Mesenchymal stem cell (in vitro differentiated cells and primary cell): ENCODE results near the gene TOX2.

Experiments
- DNase-seq: peaks from one replicate; pipeline ENCODE4 v3.0.0-alpha.2; 2013
- H2AFZ ChIP-seq: one replicate; pipeline ENCODE4 v1.6.1; 2013; ENCODE audit warnings: low read depth, mild to moderate bottlenecking, control low read depth, inconsistent platforms, low read length, moderate library complexity
- H2AK5ac ChIP-seq: 2 replicates; pipeline ENCODE4 v1.6.1; 2013; ENCODE audit warnings: low read length, moderate library complexity, mild to moderate bottlenecking, inconsistent platforms; ENCODE audit not compliant: severe bottlenecking
- H2BK120ac ChIP-seq: one replicate; pipeline ENCODE4 v1.6.1; 2013; ENCODE audit warnings: low read depth, mild to moderate bottlenecking, inconsistent platforms, low read length, moderate library complexity
- H2BK12ac ChIP-seq, 2 experiments: one replicate each; pipeline ENCODE4 v1.6.1; 2013; ENCODE audit warnings: inconsistent platforms in 2 of 2, low read length in 2 of 2, mild to moderate bottlenecking in 2 of 2, moderate library complexity in 2 of 2, control low read depth in 1 of 2
- H2BK15ac ChIP-seq: one replicate; pipeline ENCODE4 v1.6.1; 2013; ENCODE audit warnings: mild to moderate bottlenecking, low read depth, inconsistent platforms; ENCODE audit not compliant: poor library complexity, severe bottlenecking
- H2BK5ac ChIP-seq: 2 replicates; pipeline ENCODE4 v1.6.1; 2013; ENCODE audit warnings: low read depth, mild to moderate bottlenecking, low read length, control low read depth, inconsistent platforms; ENCODE audit not compliant: poor library complexity, severe bottlenecking
- H3K14ac ChIP-seq, 2 experiments: one replicate each; pipeline ENCODE4 v1.6.1; 2013; ENCODE audit warnings: inconsistent platforms in 2 of 2, low read length in 2 of 2, control low read depth in 1 of 2, mild to moderate bottlenecking in 1 of 2, moderate library complexity in 1 of 2
- H3K18ac ChIP-seq, 2 experiments: one replicate each; pipeline ENCODE4 v1.6.1; 2013; ENCODE audit warnings: inconsistent platforms in 2 of 2, low read length in 2 of 2, control low read depth in 1 of 2, low read depth in 1 of 2, mild to moderate bottlenecking in 1 of 2
- H3K23ac ChIP-seq, 2 experiments: one replicate each; pipeline ENCODE4 v1.6.1; 2013; ENCODE audit warnings: inconsistent platforms in 2 of 2, low read length in 2 of 2, mild to moderate bottlenecking in 2 of 2, moderate library complexity in 2 of 2, control low read depth in 1 of 2
- H3K27ac ChIP-seq: 2 replicates; pipeline ENCODE4 v1.5.1; 2013; ENCODE audit warnings: mild to moderate bottlenecking, moderate library complexity, low read length, control low read depth, inconsistent platforms; ENCODE audit not compliant: poor library complexity, severe bottlenecking
- H3K27me3 ChIP-seq, 2 experiments: 2 replicates each; pipeline versions ENCODE4 v1.6.1 to v1.7.0; 2013; ENCODE audit warnings: low read length in 2 of 2, mild to moderate bottlenecking in 2 of 2, moderate library complexity in 2 of 2, control low read depth in 1 of 2, inconsistent platforms in 1 of 2; ENCODE audit not compliant: control insufficient read depth in 1 of 2, insufficient read depth in 1 of 2
- H3K36me3 ChIP-seq, 2 experiments: 2 replicates each; pipeline versions ENCODE4 v1.6.1 to v1.7.0; 2013; ENCODE audit warnings: low read length in 2 of 2, control low read depth in 1 of 2, inconsistent platforms in 1 of 2, low read depth in 1 of 2, mild to moderate bottlenecking in 1 of 2; ENCODE audit not compliant: insufficient read depth in 2 of 2, control insufficient read depth in 1 of 2
- H3K4ac ChIP-seq, 2 experiments: one replicate each; pipeline ENCODE4 v1.6.1; 2013; ENCODE audit warnings: inconsistent platforms in 2 of 2, low read length in 2 of 2, mild to moderate bottlenecking in 2 of 2, moderate library complexity in 2 of 2, control low read depth in 1 of 2, low read depth in 1 of 2
- H3K4me1 ChIP-seq: 2 replicates; pipeline ENCODE4 v1.6.1; 2013; ENCODE audit warnings: low read depth, low read length, control low read depth; ENCODE audit not compliant: control insufficient read depth, insufficient read depth
- H3K4me2 ChIP-seq: 2 replicates; pipeline ENCODE4 v1.6.1; 2013; ENCODE audit warnings: low read length, mild to moderate bottlenecking, inconsistent platforms; ENCODE audit not compliant: poor library complexity, severe bottlenecking
- H3K4me3 ChIP-seq, 2 experiments: 2 replicates each; pipeline versions ENCODE4 v1.5.1 to v1.7.0; 2013; ENCODE audit warnings: low read length in 2 of 2, mild to moderate bottlenecking in 2 of 2, control low read depth in 1 of 2, low read depth in 1 of 2; ENCODE audit not compliant: insufficient read depth in 1 of 2
- H3K79me1 ChIP-seq: replicated peaks from 2 replicates; pipeline ENCODE4 v1.6.1; 2013; ENCODE audit warnings: mild to moderate bottlenecking, control low read depth, low read length, inconsistent platforms; ENCODE audit not compliant: poor library complexity, severe bottlenecking
- H3K9ac ChIP-seq: 2 replicates; pipeline ENCODE4 v1.7.0; 2013; ENCODE audit warnings: mild to moderate bottlenecking, low read length, moderate library complexity
- H3K9me3 ChIP-seq: 2 replicates; pipeline ENCODE4 v1.7.0; 2013; ENCODE audit warnings: mild to moderate bottlenecking, low read length; ENCODE audit not compliant: control insufficient read depth
- H4K8ac ChIP-seq: one replicate; pipeline ENCODE4 v1.6.1; 2013; ENCODE audit warnings: inconsistent platforms, mild to moderate bottlenecking, low read length, moderate library complexity
- H4K91ac ChIP-seq: one replicate; pipeline ENCODE4 v1.6.1; 2013; ENCODE audit warnings: mild to moderate bottlenecking, low read length, inconsistent platforms
- WGBS: methylation state at CpG from one replicate; pipeline ENCODE4 v1.1.7; 2013; ENCODE audit warnings: mixed read lengths; 5-methylcytosine and 5-hydroxymethylcytosine counted together

TOX2 gene

DNA sequence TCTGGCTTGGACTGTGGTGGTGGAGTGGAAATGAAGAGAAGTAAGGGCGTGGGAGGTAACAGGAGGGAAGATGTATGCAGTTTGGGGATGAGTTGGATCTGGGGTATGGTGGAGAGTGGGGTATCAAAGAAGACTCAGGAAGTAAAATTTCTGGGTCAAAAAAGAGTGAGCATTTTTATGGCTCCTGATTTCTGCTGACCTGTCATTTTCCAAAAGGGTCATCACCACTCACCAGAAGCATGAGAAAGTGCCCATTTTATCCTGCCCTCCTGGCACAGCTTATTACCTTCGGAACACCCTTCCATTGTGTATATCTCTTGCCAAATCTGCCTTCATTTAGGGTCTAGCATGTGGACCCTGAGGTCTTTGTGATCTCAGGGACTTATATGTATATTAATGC is 17.3 kb downstream of the TOX2 start:
- Histone ChIP-seq H2BK15ac (no peak overlapping the region), H2BK12ac (no peak overlapping the region), H3K9me3 (no peaks in the 10 kb centered on the region), H3K14ac (no peak overlapping the region), H4K8ac (no peak overlapping the region), H3K27ac (no peak overlapping the region), H3K79me1 (no peaks in the 10 kb centered on the region), H3K9ac (no peak overlapping the region), H3K4me2 (no peak overlapping the region), H2BK5ac (no peak overlapping the region), H3K4me1 (peaks cover 2% of the 10 kb centered on the region), H3K36me3 (no peaks in the 10 kb centered on the region), H2AFZ (no peak overlapping the region), H3K18ac (no peak overlapping the region), H3K27me3 (peaks cover 0 to 62% of the 10 kb centered on the region in 2 experiments), H2AK5ac (no peak overlapping the region), H3K4me3 (no peak overlapping the region), H3K23ac (no peak overlapping the region), H4K91ac (no peak overlapping the region), H3K4ac (no peak overlapping the region), H2BK120ac (no peak overlapping the region)
- DNase-seq, result no peak
- WGBS, result 100% methylated on average over 2 of the region's 2 CpGs

DNA sequence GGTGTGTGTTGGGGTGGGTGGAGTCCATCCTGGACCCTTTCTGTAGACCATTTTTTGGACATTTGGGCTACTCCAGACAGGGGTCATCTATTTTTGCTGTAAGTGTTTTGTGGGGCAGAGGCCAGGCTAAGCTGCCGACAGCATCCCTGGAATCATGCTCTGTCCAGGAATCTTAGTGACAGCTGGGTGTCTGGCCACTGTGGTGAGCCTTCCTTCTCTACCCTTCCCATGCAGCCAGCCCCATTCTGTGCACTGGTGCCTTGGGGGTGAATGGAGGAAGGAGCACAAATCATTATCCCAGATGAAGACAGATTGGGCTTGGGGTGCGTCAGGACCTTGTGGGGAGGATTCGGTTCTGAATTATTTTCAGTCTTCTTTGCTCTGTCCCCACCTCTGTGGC is 20.2 kb downstream of the TOX2 start:
- WGBS, result 95% methylated on average over 3 of the region's 3 CpGs
- no peak overlapping the region for H3K14ac ChIP-seq
- H3K4ac ChIP-seq, result no peak overlapping the region
- no peak overlapping the region for H3K9ac ChIP-seq
- DNase-seq, result no peak
- peaks cover 11% of the 10 kb centered on the region for H3K4me1 ChIP-seq
- no peak overlapping the region for H3K4me2 ChIP-seq
- H3K27ac ChIP-seq, result no peak overlapping the region
- H3K27me3 ChIP-seq, result peaks cover 0 to 49% of the 10 kb centered on the region in 2 experiments
- H2AK5ac ChIP-seq, result no peak overlapping the region
- no peak overlapping the region for H3K4me3 ChIP-seq
- no peak overlapping the region for H2BK15ac ChIP-seq
- no peak overlapping the region for H3K18ac ChIP-seq
- no peaks in the 10 kb centered on the region for H3K36me3 ChIP-seq
- H2BK120ac ChIP-seq, result no peak overlapping the region
- H3K79me1 ChIP-seq, result no peaks in the 10 kb centered on the region
- H4K91ac ChIP-seq, result no peak overlapping the region
- H2BK5ac ChIP-seq, result no peak overlapping the region
- H2BK12ac ChIP-seq, result no peak overlapping the region
- no peak overlapping the region for H4K8ac ChIP-seq
- peak overlapping the region in 1 of 2 experiments; percentile 51 for H3K23ac ChIP-seq
- no peak overlapping the region for H2AFZ ChIP-seq
- H3K9me3 ChIP-seq, result no peaks in the 10 kb centered on the region

DNA sequence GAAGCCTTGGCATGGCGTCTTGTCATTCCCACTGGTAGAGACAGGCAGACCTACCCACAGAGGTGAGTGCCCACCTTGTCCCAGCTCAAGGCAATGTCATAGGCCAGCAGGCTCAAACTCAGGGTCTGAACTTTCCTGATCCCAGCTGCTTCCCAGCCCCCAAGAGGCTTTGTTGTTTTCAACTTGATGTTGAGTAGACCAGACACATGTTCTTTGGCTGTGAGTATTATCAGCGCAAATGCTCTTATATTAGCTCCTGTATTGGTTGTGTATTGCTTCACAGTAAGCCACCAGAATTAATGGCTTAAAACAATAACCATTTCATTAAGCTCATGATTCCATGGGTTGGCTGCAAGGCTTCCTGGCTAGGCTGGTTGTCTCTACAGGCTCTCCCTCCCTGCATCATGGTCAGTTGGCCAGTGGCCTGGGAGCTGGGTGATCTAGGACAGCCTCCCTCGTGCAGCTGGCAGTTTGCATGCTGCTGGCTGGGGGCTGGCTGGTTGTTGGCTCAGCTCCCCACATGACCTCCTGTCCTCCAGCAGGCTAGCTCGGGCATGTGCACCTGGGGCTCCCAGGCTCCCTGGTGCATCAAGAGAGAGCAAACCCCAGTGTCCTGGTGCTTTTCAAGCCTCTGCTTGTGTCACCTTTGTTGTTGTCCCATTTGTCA is 21.6 kb downstream of the TOX2 start:
- Histone ChIP-seq H2BK5ac (no peak overlapping the region), H2BK120ac (no peak overlapping the region), H3K79me1 (no peaks in the 10 kb centered on the region), H2BK12ac (peak overlapping the region in 1 of 2 experiments; percentile 7), H3K9me3 (no peaks in the 10 kb centered on the region), H2AFZ (no peak overlapping the region), H2AK5ac (no peak overlapping the region), H3K4me1 (peaks cover 17% of the 10 kb centered on the region), H3K4me3 (no peak overlapping the region), H3K36me3 (no peaks in the 10 kb centered on the region), H3K27ac (no peak overlapping the region), H3K4ac (peak overlapping the region in 1 of 2 experiments; percentile 9), H3K18ac (peak overlapping the region; percentile 16 to 37), H3K27me3 (peaks cover 0 to 41% of the 10 kb centered on the region in 2 experiments), H3K9ac (no peak overlapping the region), H3K4me2 (no peak overlapping the region), H2BK15ac (no peak overlapping the region), H4K91ac (no peak overlapping the region), H3K23ac (no peak overlapping the region), H3K14ac (peak overlapping the region in 1 of 2 experiments; percentile 9), H4K8ac (no peak overlapping the region)
- 76% methylated on average over 3 of the region's 4 CpGs for WGBS
- no peak for DNase-seq

DNA sequence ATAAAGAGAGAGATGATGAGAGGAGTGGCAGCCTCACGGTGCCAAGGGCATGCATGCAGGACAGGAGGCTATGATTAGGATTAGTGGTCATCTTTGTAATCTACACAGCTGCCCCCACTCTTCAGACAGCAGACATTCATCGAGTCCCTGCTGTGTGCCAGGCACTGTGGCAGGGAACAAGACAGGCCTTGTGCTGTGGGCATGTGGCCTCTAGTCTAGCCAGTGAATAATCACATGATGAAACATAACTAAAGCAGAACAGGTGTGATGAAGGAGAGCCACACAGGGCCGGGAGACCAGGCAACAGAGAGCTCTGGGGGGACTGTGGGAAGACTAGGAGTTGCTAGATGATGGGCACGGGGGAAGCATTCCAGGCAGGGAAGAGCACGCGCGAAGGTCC is 22.2 kb downstream of the TOX2 start:
- WGBS, result 92% methylated on average over 7 of the region's 7 CpGs

More for the DNA sequence above, 22.2 kb downstream of the TOX2 start:
- no peaks in the 10 kb centered on the region for H3K9me3 ChIP-seq
- no peak for DNase-seq
- H3K4me3 ChIP-seq, result no peak overlapping the region
- H2AFZ ChIP-seq, result no peak overlapping the region
- H3K9ac ChIP-seq, result no peak overlapping the region
- no peak overlapping the region for H3K23ac ChIP-seq
- H4K8ac ChIP-seq, result no peak overlapping the region
- H3K18ac ChIP-seq, result peak overlapping the region in 1 of 2 experiments; percentile 37
- no peak overlapping the region for H3K4me2 ChIP-seq
- no peaks in the 10 kb centered on the region for H3K36me3 ChIP-seq
- no peak overlapping the region for H3K27ac ChIP-seq
- H4K91ac ChIP-seq, result peak overlapping the region; percentile 40
- no peak overlapping the region for H2AK5ac ChIP-seq
- no peak overlapping the region for H3K4ac ChIP-seq
- H3K27me3 ChIP-seq, result peaks cover 0 to 36% of the 10 kb centered on the region in 2 experiments
- H3K4me1 ChIP-seq, result peaks cover 17% of the 10 kb centered on the region
- H2BK15ac ChIP-seq, result no peak overlapping the region
- H3K79me1 ChIP-seq, result no peaks in the 10 kb centered on the region
- no peak overlapping the region for H2BK120ac ChIP-seq
- H3K14ac ChIP-seq, result peak overlapping the region in 1 of 2 experiments; percentile 9
- H2BK12ac ChIP-seq, result peak overlapping the region in 1 of 2 experiments; percentile 15
- H2BK5ac ChIP-seq, result no peak overlapping the region
